ENCODE results near the gene VPS50.
"Not testable (repeated sequence)": the region's sequence is repeated elsewhere in the genome, so short reads cannot be mapped to it uniquely, and the experiment has no call there.

VPS50 gene

DNA sequence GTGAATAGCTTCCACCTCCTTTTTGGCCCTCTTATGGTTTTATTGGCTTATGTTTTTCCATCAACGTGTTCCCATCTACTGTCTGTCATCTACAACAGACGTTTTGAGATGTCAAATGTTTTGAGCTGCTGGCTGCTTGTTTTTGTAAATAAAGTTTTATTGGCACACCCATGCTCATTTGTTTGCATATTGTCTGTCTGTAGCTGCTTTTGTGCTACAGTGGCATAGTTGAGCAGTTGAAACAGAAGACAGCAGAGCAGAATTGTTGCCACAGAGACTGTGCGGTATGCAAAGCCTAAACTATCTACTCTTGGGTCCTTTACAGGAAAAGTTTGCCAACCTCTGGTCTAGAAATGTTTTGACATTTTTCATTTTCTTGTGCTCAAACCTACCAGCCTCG, 88.7 kb downstream of the VPS50 start:
- no peak overlapping the region for H2AFZ ChIP-seq (ENCODE audit: low read length)
- H3K36me3 ChIP-seq (ENCODE audit: insufficient read depth, low read length): no peaks in the 10 kb centered on the region
- H3K9me2 ChIP-seq (replicated peaks; ENCODE audit: low read depth, low read length): no peaks in the 10 kb centered on the region
- no peak overlapping the region for H3K4me3 ChIP-seq (ENCODE audit: low read length, poor library complexity, severe bottlenecking)
- H4K20me1 ChIP-seq (ENCODE audit: insufficient read depth, low read length, poor library complexity, severe bottlenecking): no peaks in the 10 kb centered on the region
- H3K4me1 ChIP-seq (ENCODE audit: insufficient read depth, low read length, poor library complexity, severe bottlenecking): no peaks in the 10 kb centered on the region
- H3F3A ChIP-seq (ENCODE audit: low read depth): no peaks in the 10 kb centered on the region
- H3K79me2 ChIP-seq (ENCODE audit: insufficient read depth, low read length): no peaks in the 10 kb centered on the region
- TF ChIP-seq EZH2phosphoT487 (IDR thresholded peaks at IDR 0.05; ENCODE audit: borderline replicate concordance): no peak
- TF ChIP-seq, protein P1, sequence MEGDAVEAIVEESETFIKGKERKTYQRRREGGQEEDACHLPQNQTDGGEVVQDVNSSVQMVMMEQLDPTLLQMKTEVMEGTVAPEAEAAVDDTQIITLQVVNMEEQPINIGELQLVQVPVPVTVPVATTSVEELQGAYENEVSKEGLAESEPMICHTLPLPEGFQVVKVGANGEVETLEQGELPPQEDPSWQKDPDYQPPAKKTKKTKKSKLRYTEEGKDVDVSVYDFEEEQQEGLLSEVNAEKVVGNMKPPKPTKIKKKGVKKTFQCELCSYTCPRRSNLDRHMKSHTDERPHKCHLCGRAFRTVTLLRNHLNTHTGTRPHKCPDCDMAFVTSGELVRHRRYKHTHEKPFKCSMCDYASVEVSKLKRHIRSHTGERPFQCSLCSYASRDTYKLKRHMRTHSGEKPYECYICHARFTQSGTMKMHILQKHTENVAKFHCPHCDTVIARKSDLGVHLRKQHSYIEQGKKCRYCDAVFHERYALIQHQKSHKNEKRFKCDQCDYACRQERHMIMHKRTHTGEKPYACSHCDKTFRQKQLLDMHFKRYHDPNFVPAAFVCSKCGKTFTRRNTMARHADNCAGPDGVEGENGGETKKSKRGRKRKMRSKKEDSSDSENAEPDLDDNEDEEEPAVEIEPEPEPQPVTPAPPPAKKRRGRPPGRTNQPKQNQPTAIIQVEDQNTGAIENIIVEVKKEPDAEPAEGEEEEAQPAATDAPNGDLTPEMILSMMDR (conservative IDR thresholded peaks at IDR 0.05; ENCODE audit: low read length): no peak
- H3K4me2 ChIP-seq (ENCODE audit: low read depth, low read length, poor library complexity, severe bottlenecking): no peak overlapping the region
- no peaks in the 10 kb centered on the region for H3K9me3 ChIP-seq (ENCODE audit: insufficient read depth, low read depth, low read length)
- no peak overlapping the region for H3K9ac ChIP-seq (ENCODE audit: low read depth, low read length, poor library complexity, severe bottlenecking)
- no peaks in the 10 kb centered on the region for H3K27me3 ChIP-seq (ENCODE audit: insufficient read depth, low read length, poor library complexity, severe bottlenecking)

DNA sequence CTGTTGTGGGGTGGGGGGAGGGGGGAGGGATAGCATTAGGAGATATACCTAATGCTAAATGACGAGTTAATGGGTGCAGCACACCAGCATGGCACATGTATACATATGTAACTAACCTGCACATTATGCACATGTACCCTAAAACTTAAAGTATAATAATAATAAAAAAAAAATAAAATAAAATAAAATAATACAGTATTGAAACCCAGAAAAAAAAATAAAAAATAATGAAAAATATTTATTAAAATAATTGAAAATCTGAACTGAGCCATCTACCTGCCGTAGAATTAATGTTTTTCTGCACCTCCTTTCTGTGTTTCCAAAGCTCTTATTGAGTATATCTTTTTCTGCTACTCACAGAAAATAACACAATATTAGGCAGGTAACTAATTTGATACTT, 94.1 kb downstream of the VPS50 start:
- H3K79me2 ChIP-seq (ENCODE audit: insufficient read depth, low read length); H2AFZ ChIP-seq (ENCODE audit: low read length); H3K4me3 ChIP-seq (ENCODE audit: low read length, poor library complexity, severe bottlenecking); H3F3A ChIP-seq (ENCODE audit: low read depth); H3K9me3 ChIP-seq (ENCODE audit: insufficient read depth, low read depth, low read length); H3K4me1 ChIP-seq (ENCODE audit: insufficient read depth, low read length, poor library complexity, severe bottlenecking); H3K9ac ChIP-seq (ENCODE audit: low read depth, low read length, poor library complexity, severe bottlenecking); H4K20me1 ChIP-seq (ENCODE audit: insufficient read depth, low read length, poor library complexity, severe bottlenecking); H3K4me2 ChIP-seq (ENCODE audit: low read depth, low read length, poor library complexity, severe bottlenecking); H3K27me3 ChIP-seq (ENCODE audit: insufficient read depth, low read length, poor library complexity, severe bottlenecking); H3K36me3 ChIP-seq (ENCODE audit: insufficient read depth, low read length); H3K9me2 ChIP-seq (replicated peaks; ENCODE audit: low read depth, low read length): not testable (repeated sequence)

DNA sequence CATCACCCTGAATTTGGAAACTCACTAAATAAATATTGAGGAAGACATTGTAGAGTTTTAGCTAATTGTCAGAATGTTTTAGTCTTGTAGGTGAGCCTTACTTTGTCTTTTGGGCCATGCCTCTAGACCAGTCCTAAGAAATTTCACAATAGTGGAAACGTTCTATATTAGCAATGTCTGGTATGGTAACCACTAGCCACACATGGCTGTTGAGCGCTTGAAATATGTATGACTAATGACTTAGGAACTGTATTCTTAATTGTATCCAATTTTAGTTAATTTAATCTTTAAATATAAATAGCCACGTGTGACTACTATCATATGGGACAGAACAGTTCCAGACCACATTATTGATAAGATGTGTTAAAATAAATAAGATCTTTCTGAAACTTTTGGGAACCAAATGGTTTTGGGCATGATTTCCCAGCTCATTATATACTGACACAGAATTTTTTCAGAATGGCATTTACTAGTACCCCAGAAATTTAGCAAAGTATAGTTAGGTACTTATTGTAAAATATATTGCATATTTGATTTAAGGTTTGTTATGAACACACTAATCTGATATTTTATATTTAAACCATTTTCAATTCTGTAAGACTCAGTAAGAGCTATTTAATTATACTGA, 95.0 kb downstream of the VPS50 start:
- no peaks in the 10 kb centered on the region for H3F3A ChIP-seq (ENCODE audit: low read depth)
- H4K20me1 ChIP-seq (ENCODE audit: insufficient read depth, low read length, poor library complexity, severe bottlenecking): no peaks in the 10 kb centered on the region
- no peaks in the 10 kb centered on the region for H3K36me3 ChIP-seq (ENCODE audit: insufficient read depth, low read length)
- H3K79me2 ChIP-seq (ENCODE audit: insufficient read depth, low read length): no peaks in the 10 kb centered on the region
- H3K27me3 ChIP-seq (ENCODE audit: insufficient read depth, low read length, poor library complexity, severe bottlenecking): no peaks in the 10 kb centered on the region
- H3K4me1 ChIP-seq (ENCODE audit: insufficient read depth, low read length, poor library complexity, severe bottlenecking): no peaks in the 10 kb centered on the region
- no peak overlapping the region for H3K4me2 ChIP-seq (ENCODE audit: low read depth, low read length, poor library complexity, severe bottlenecking)
- no peak overlapping the region for H3K9ac ChIP-seq (ENCODE audit: low read depth, low read length, poor library complexity, severe bottlenecking)
- no peaks in the 10 kb centered on the region for H3K9me2 ChIP-seq (replicated peaks; ENCODE audit: low read depth, low read length)
- TF ChIP-seq EZH2phosphoT487 (IDR thresholded peaks at IDR 0.05; ENCODE audit: borderline replicate concordance): no peak
- TF ChIP-seq, protein P1 (conservative IDR thresholded peaks at IDR 0.05; ENCODE audit: low read length): no peak
- no peak overlapping the region for H2AFZ ChIP-seq (ENCODE audit: low read length)
- H3K9me3 ChIP-seq (ENCODE audit: insufficient read depth, low read depth, low read length): no peaks in the 10 kb centered on the region
- H3K4me3 ChIP-seq (ENCODE audit: low read length, poor library complexity, severe bottlenecking): no peak overlapping the region

DNA sequence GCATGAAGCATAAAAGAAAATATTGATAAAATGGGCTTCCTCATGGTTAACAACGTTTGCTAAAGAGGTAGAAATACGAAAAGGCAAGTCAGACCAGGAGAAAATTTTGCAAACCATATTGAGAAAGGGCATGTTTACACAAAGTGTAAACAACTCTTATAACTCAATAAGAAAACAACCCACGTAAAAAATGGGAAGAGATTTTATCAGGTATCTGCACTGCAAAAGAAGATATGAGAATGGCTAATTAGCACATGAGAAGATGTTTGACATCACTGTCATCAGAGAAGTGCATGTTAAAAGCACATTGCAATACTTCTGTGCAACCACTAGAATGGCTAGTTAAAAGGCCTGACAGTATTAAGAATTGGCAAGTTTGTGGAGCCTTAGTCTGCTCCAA, 99.5 kb downstream of the VPS50 start:
- no peaks in the 10 kb centered on the region for H4K20me1 ChIP-seq (ENCODE audit: insufficient read depth, low read length, poor library complexity, severe bottlenecking)
- no peaks in the 10 kb centered on the region for H3K9me3 ChIP-seq (ENCODE audit: insufficient read depth, low read depth, low read length)
- H3K9ac ChIP-seq (ENCODE audit: low read depth, low read length, poor library complexity, severe bottlenecking): no peak overlapping the region
- TF ChIP-seq EZH2phosphoT487 (IDR thresholded peaks at IDR 0.05; ENCODE audit: borderline replicate concordance): no peak
- TF ChIP-seq, protein P1 (conservative IDR thresholded peaks at IDR 0.05; ENCODE audit: low read length): no peak
- no peak overlapping the region for H2AFZ ChIP-seq (ENCODE audit: low read length)
- no peaks in the 10 kb centered on the region for H3K4me1 ChIP-seq (ENCODE audit: insufficient read depth, low read length, poor library complexity, severe bottlenecking)
- no peaks in the 10 kb centered on the region for H3K27me3 ChIP-seq (ENCODE audit: insufficient read depth, low read length, poor library complexity, severe bottlenecking)
- no peaks in the 10 kb centered on the region for H3K79me2 ChIP-seq (ENCODE audit: insufficient read depth, low read length)
- no peaks in the 10 kb centered on the region for H3F3A ChIP-seq (ENCODE audit: low read depth)
- H3K36me3 ChIP-seq (ENCODE audit: insufficient read depth, low read length): no peaks in the 10 kb centered on the region
- H3K9me2 ChIP-seq (replicated peaks; ENCODE audit: low read depth, low read length): no peaks in the 10 kb centered on the region
- H3K4me3 ChIP-seq (ENCODE audit: low read length, poor library complexity, severe bottlenecking): no peak overlapping the region
- H3K4me2 ChIP-seq (ENCODE audit: low read depth, low read length, poor library complexity, severe bottlenecking): no peak overlapping the region

Data from Loucy (cell line).